Spinal cord (tissue), 10 donors: ENCODE results near the gene IQSEC1. TPM values are rescaled to one million over a fixed set of nuclear protein-coding genes. Genes with fewer than 3 reads are reported as not detected.
A peak's percentile ranks its signal among the peaks of the same experiment; 100 is the strongest.

ENCODE experiments used
- DNase-seq, 6 donors: peaks; one replicate each; pipeline versions ENCODE4 v3.0.0 to v3.0.0-alpha.2; 2013 to 2015; ENCODE audit warnings: low spot score in 6 of 6, low read depth in 4 of 6
- H3K27ac ChIP-seq: one replicate; pipeline ENCODE4 v1.5.1; 2013; ENCODE audit warnings: low read depth, low read length, control low read depth
- H3K27me3 ChIP-seq: one replicate; pipeline ENCODE4 v1.6.1; 2013; ENCODE audit warnings: low read length; ENCODE audit not compliant: control insufficient read depth, insufficient read depth
- H3K36me3 ChIP-seq: one replicate; pipeline ENCODE4 v1.6.1; 2013; ENCODE audit warnings: low read length; ENCODE audit not compliant: control insufficient read depth, insufficient read depth
- H3K4me1 ChIP-seq: one replicate; pipeline ENCODE4 v1.6.1; 2013; ENCODE audit warnings: low read length; ENCODE audit not compliant: control insufficient read depth, insufficient read depth
- H3K4me3 ChIP-seq: one replicate; pipeline ENCODE4 v1.5.1; 2013; ENCODE audit warnings: low read depth, low read length, control low read depth
- H3K9me3 ChIP-seq: one replicate; pipeline ENCODE4 v1.6.1; 2013; ENCODE audit warnings: low read length; ENCODE audit not compliant: control insufficient read depth, insufficient read depth
- WGBS: methylation state at CpG from one replicate; pipeline ENCODE4 v1.1.5; 2013; ENCODE audit warnings: missing lambda C conversion rate; ENCODE audit not compliant: insufficient coverage; 5-methylcytosine and 5-hydroxymethylcytosine counted together
- polyA plus RNA-seq, 2 donors: library from polyadenylated mRNA; unstranded; fragments of 120-200 nt; gene quantifications; one replicate each; pipeline ENCODE4 v1.2.1, GENCODE V29; 2013; ENCODE audit not compliant: insufficient read length in 2 of 2
- total RNA-seq, 2 donors: library from RNA; depleted of rRNA in 1 of 2; stranded (reverse); fragments of 120-200 nt in 1 of 2; fragments of >200 nt in 1 of 2; gene quantifications; one replicate each; pipeline versions ENCODE4 v1.2.3 to v1.2.4, GENCODE V29; 2013 to 2014
- donor health status: healthy.

The IQSEC1 gene
- total and polyA plus RNA-seq, 4 donors, result 40.2 to 87.1 (median 63.6) TPM

GRCh38 chr3:12983319-12983718, 89.9 kb downstream of the IQSEC1 start:
- Histone ChIP-seq H3K4me3 (no peak overlapping the region), H3K9me3 (no peaks in the 10 kb centered on the region), H3K4me1 (peaks cover 50% of the 10 kb centered on the region), H3K27me3 (no peaks in the 10 kb centered on the region), H3K27ac (no peak overlapping the region), H3K36me3 (peaks cover 31% of the 10 kb centered on the region)
- DNase-seq, result no peak
- WGBS, result 87% methylated on average over 8 of the region's 9 CpGs

GRCh38 chr3:12982619-12983101, 90.6 kb downstream of the IQSEC1 start:
- no peaks in the 10 kb centered on the region for H3K27me3 ChIP-seq
- 79% methylated on average over 4 of the region's 5 CpGs for WGBS
- peaks cover 31% of the 10 kb centered on the region for H3K36me3 ChIP-seq
- no peak overlapping the region for H3K4me3 ChIP-seq
- no peak overlapping the region for H3K27ac ChIP-seq
- H3K4me1 ChIP-seq, result peaks cover 56% of the 10 kb centered on the region
- DNase-seq, result no peak
- no peaks in the 10 kb centered on the region for H3K9me3 ChIP-seq

- Histone ChIP-seq H3K36me3 (peaks cover 25% of the 10 kb centered on the region), H3K4me3 (no peak overlapping the region), H3K27ac (no peak overlapping the region), H3K4me1 (peaks cover 49% of the 10 kb centered on the region), H3K9me3 (no peaks in the 10 kb centered on the region), H3K27me3 (no peaks in the 10 kb centered on the region)
- no peak for DNase-seq
- 63% methylated on average over 7 of the region's 13 CpGs for WGBS
These were observed 91.6 kb downstream of the IQSEC1 start for GRCh38 chr3:12981306-12982275.

- H3K27me3 ChIP-seq, result no peaks in the 10 kb centered on the region
- no peak overlapping the region for H3K4me3 ChIP-seq
- DNase-seq, result no peak
- H3K36me3 ChIP-seq, result peaks cover 20% of the 10 kb centered on the region
- peaks cover 46% of the 10 kb centered on the region for H3K4me1 ChIP-seq
- no peak overlapping the region for H3K27ac ChIP-seq
- H3K9me3 ChIP-seq, result no peaks in the 10 kb centered on the region
- 68% methylated on average over 7 of the region's 10 CpGs for WGBS
These were observed 92.5 kb downstream of the IQSEC1 start for GRCh38 chr3:12980596-12981290.

GRCh38 chr3:12979947-12980487, 93.2 kb downstream of the IQSEC1 start:
- H3K36me3 ChIP-seq, result peaks cover 17% of the 10 kb centered on the region
- no peak overlapping the region for H3K27ac ChIP-seq
- DNase-seq, result no peak
- H3K4me3 ChIP-seq, result no peak overlapping the region
- H3K27me3 ChIP-seq, result no peaks in the 10 kb centered on the region
- H3K9me3 ChIP-seq, result no peaks in the 10 kb centered on the region
- WGBS, result 69% methylated on average over 3 of the region's 4 CpGs
- peaks cover 44% of the 10 kb centered on the region for H3K4me1 ChIP-seq

GRCh38 chr3:12979151-12979946, 93.9 kb downstream of the IQSEC1 start:
- Histone ChIP-seq H3K9me3 (no peaks in the 10 kb centered on the region), H3K27ac (no peak overlapping the region)
- WGBS, result 90% methylated on average over 9 of the region's 20 CpGs

GRCh38 chr3:12978682-12979081, 94.5 kb downstream of the IQSEC1 start:
- Histone ChIP-seq H3K36me3 (peaks cover 19% of the 10 kb centered on the region), H3K27ac (no peak overlapping the region), H3K27me3 (no peaks in the 10 kb centered on the region), H3K4me1 (peaks cover 51% of the 10 kb centered on the region), H3K9me3 (no peaks in the 10 kb centered on the region), H3K4me3 (no peak overlapping the region)
- 80% methylated on average over 1 of the region's 4 CpGs for WGBS
- no peak for DNase-seq

More at GRCh38 chr3:12979151-12979946, 93.9 kb downstream of the IQSEC1 start:
- H3K36me3 ChIP-seq, result peaks cover 19% of the 10 kb centered on the region
- H3K4me3 ChIP-seq, result no peak overlapping the region
- H3K4me1 ChIP-seq, result peaks cover 49% of the 10 kb centered on the region
- DNase-seq, result peak in 1 of 6 donors; percentile 45
- no peaks in the 10 kb centered on the region for H3K27me3 ChIP-seq

GRCh38 chr3:12977117-12977808, 96.0 kb downstream of the IQSEC1 start:
- Histone ChIP-seq H3K4me1 (peaks cover 53% of the 10 kb centered on the region), H3K9me3 (no peaks in the 10 kb centered on the region), H3K27me3 (no peaks in the 10 kb centered on the region), H3K36me3 (peaks cover 12% of the 10 kb centered on the region), H3K4me3 (no peak overlapping the region), H3K27ac (no peak overlapping the region)
- no peak for DNase-seq
- 66% methylated on average over 5 of the region's 10 CpGs for WGBS
